K562 (cell line): ENCODE data around the gene ZC3H8. TPM values are rescaled to one million over a fixed set of nuclear protein-coding genes. Genes with fewer than 3 reads are reported as not detected.
A peak's percentile ranks its signal among the peaks of the same experiment; 100 is the strongest.

Source experiments
- DMBX1 ChIP-seq: fragments of 250-450 bp; sonication (Bioruptor Pico); IDR thresholded peaks from 2 replicates; pipeline ENCODE4 v1.8.0; 2022; ENCODE audit warnings: inconsistent platforms, mild to moderate bottlenecking, moderate library complexity, borderline replicate concordance
- E2F6 ChIP-seq, 2 experiments: IDR thresholded peaks; 2 replicates each; pipeline ENCODE4 v1.6.1; 2011; ENCODE audit warnings: borderline replicate concordance in 1 of 2, control low read depth in 1 of 2, low read depth in 1 of 2, low read length in 1 of 2, mild to moderate bottlenecking in 1 of 2, mixed read lengths in 1 of 2, moderate library complexity in 1 of 2; ENCODE audit not compliant: insufficient read depth in 1 of 2, insufficient read length in 1 of 2, poor library complexity in 1 of 2, severe bottlenecking in 1 of 2; ENCODE audit errors: extremely low read depth in 1 of 2
- FOS ChIP-seq: IDR thresholded peaks from 3 replicates; pipeline ENCODE4 v1.6.1; 2011; ENCODE audit not compliant: insufficient read length; ENCODE audit errors: extremely low read depth
- MGA ChIP-seq: fragments of 450-650 bp; IDR thresholded peaks from 2 replicates; pipeline ENCODE4 v1.6.1; 2016; ENCODE audit warnings: mild to moderate bottlenecking, moderate library complexity
- POLR2H ChIP-seq: IDR thresholded peaks from 2 replicates; pipeline ENCODE4 v1.6.1; 2016; ENCODE audit warnings: missing genetic modification characterization, low read depth, mild to moderate bottlenecking, control low read depth, missing compliant biosample characterization, moderate library complexity
- ZC3H8 ChIP-seq: fragments of 450-650 bp; IDR thresholded peaks from 2 replicates; pipeline ENCODE4 v1.6.1; 2017
- ZNF133 ChIP-seq: fragments of 250-450 bp; sonication (Bioruptor Pico); IDR thresholded peaks from 2 replicates; pipeline ENCODE4 v1.4.0; 2020; ENCODE audit warnings: mild to moderate bottlenecking
- ZNF274 ChIP-seq: IDR thresholded peaks from 2 replicates; pipeline ENCODE4 v1.6.1; 2011; ENCODE audit warnings: low read depth, mild to moderate bottlenecking, low read length, moderate library complexity, borderline replicate concordance
- polyA plus RNA-seq, 8 experiments: library from polyadenylated mRNA; depleted of rRNA in 4 of 8; stranded (reverse) in 5 of 8; unstranded in 3 of 8; fragments of >200 nt; fragmentation: Nextera tagmentation in 2 of 8; fragmentation: Illumina TruSeq in 1 of 8; extraction: Ambion mirVana in 2 of 8; extraction: Trizol in 1 of 8; gene quantifications; 2 replicates each; pipeline versions ENCODE4 v1.2.1 to v1.2.3, GENCODE V29; 2011 to 2014; ENCODE audit warnings: inconsistent platforms in 1 of 8, missing spikeins in 1 of 8
- total RNA-seq, 7 experiments: library from RNA; depleted of rRNA in 6 of 7; stranded (reverse); fragments of >200 nt in 6 of 7; fragmentation: Illumina TruSeq in 2 of 7; extraction: Trizol in 2 of 7; gene quantifications; 2 replicates each; pipeline versions ENCODE4 v1.2.1 to v1.2.3, GENCODE V29; 2011 to 2021; ENCODE audit warnings: low replicate concordance in 1 of 7
- TF ChIP-seq, protein P1 (sequence below): sonication (generic); formaldehyde crosslinking; IDR thresholded peaks from 2 replicates; pipeline ENCODE4 v1.8.1; 2023; ENCODE audit warnings: mild to moderate bottlenecking, missing genetic modification reagents

The ZC3H8 gene
- total and polyA plus RNA-seq, 9 of the 15 experiments (the other 6 are each of a cell fraction or from before 2014, with no cell fraction given) = 11.6 to 41.5 (median 27.5) TPM

GRCh38 chr2:112187805-112188596, 66.8 kb downstream of the ZC3H8 start (continued):
- TF ChIP-seq MGA (peak; percentile 93), DMBX1 (CRISPR knock-in tag) (0 out of 2 replicates have a peak, but pooled peaks have one; percentile 53), ZNF133 (CRISPR knock-in tag) (no peak), ZNF274 (no peak), E2F6 (IDR thresholded peaks at IDR 0.05; ENCODE audit: borderline replicate concordance in 1 of 2, extremely low read depth in 1 of 2, insufficient read depth in 1 of 2, insufficient read length in 1 of 2, low read depth in 1 of 2, low read length in 1 of 2, poor library complexity in 1 of 2, severe bottlenecking in 1 of 2) (peak; percentile 75 to 79), FOS (no peak), POLR2H (peak; percentile 68; the same call in 1 of the 2 replicates), ZC3H8 (no peak)
- TF ChIP-seq, protein P1, sequence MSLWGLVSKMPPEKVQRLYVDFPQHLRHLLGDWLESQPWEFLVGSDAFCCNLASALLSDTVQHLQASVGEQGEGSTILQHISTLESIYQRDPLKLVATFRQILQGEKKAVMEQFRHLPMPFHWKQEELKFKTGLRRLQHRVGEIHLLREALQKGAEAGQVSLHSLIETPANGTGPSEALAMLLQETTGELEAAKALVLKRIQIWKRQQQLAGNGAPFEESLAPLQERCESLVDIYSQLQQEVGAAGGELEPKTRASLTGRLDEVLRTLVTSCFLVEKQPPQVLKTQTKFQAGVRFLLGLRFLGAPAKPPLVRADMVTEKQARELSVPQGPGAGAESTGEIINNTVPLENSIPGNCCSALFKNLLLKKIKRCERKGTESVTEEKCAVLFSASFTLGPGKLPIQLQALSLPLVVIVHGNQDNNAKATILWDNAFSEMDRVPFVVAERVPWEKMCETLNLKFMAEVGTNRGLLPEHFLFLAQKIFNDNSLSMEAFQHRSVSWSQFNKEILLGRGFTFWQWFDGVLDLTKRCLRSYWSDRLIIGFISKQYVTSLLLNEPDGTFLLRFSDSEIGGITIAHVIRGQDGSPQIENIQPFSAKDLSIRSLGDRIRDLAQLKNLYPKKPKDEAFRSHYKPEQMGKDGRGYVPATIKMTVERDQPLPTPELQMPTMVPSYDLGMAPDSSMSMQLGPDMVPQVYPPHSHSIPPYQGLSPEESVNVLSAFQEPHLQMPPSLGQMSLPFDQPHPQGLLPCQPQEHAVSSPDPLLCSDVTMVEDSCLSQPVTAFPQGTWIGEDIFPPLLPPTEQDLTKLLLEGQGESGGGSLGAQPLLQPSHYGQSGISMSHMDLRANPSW (CRISPR knock-in tag) = no peak
